KMS-11 (cell line): ENCODE results near the gene C1QL1.

Experiments used
- H2AFZ ChIP-seq: fragments of 200-600 bp; sonication (generic); 2 replicates; pipeline ENCODE4 v1.6.1; 2016; ENCODE audit warnings: antibody characterized with exemption, mixed run types, low read depth
- H3K27ac ChIP-seq: fragments of 200-600 bp; sonication (generic); 2 replicates; pipeline ENCODE4 v1.6.1; 2016; ENCODE audit warnings: mild to moderate bottlenecking, mixed run types
- H3K27me3 ChIP-seq: fragments of 200-600 bp; sonication (generic); 2 replicates; pipeline ENCODE4 v1.6.1; 2017; ENCODE audit warnings: mild to moderate bottlenecking, low read depth, mixed run types, moderate library complexity; ENCODE audit not compliant: insufficient read depth
- H3K36me3 ChIP-seq: fragments of 200-600 bp; sonication (generic); 2 replicates; pipeline ENCODE4 v1.6.1; 2017; ENCODE audit warnings: mild to moderate bottlenecking, mixed run types; ENCODE audit not compliant: insufficient read depth
- H3K4me1 ChIP-seq: fragments of 200-600 bp; sonication (generic); 2 replicates; pipeline ENCODE4 v1.6.1; 2016; ENCODE audit warnings: mild to moderate bottlenecking, low read depth, mixed run types; ENCODE audit not compliant: poor library complexity, severe bottlenecking
- H3K4me2 ChIP-seq: fragments of 200-600 bp; sonication (generic); 2 replicates; pipeline ENCODE4 v1.7.0; 2016; ENCODE audit warnings: mild to moderate bottlenecking, mixed run types
- H3K4me3 ChIP-seq: fragments of 200-600 bp; sonication (generic); IDR thresholded peaks from 2 replicates; pipeline ENCODE4 v1.6.1; 2017; ENCODE audit warnings: low read depth, low read length, mixed read lengths; ENCODE audit not compliant: insufficient read depth
- H3K79me2 ChIP-seq: fragments of 200-600 bp; sonication (generic); 2 replicates; pipeline ENCODE4 v1.6.1; 2016; ENCODE audit warnings: low read depth, mixed run types; ENCODE audit not compliant: insufficient read depth
- H3K9ac ChIP-seq: fragments of 200-600 bp; sonication (generic); 2 replicates; pipeline ENCODE4 v1.6.1; 2016; ENCODE audit warnings: mild to moderate bottlenecking, mixed run types
- H4K20me1 ChIP-seq: fragments of 200-600 bp; sonication (generic); 2 replicates; pipeline ENCODE4 v1.6.1; 2016; ENCODE audit warnings: mild to moderate bottlenecking, mixed run types; ENCODE audit not compliant: insufficient read depth
- CTCF ChIP-seq: fragments of 200-600 bp; sonication (generic); conservative IDR thresholded peaks from 2 replicates; pipeline ENCODE4 v1.6.1; 2017; ENCODE audit warnings: low read depth, mild to moderate bottlenecking, antibody characterized with exemption, low read length, moderate library complexity, mixed read lengths

The C1QL1 gene

DNA sequence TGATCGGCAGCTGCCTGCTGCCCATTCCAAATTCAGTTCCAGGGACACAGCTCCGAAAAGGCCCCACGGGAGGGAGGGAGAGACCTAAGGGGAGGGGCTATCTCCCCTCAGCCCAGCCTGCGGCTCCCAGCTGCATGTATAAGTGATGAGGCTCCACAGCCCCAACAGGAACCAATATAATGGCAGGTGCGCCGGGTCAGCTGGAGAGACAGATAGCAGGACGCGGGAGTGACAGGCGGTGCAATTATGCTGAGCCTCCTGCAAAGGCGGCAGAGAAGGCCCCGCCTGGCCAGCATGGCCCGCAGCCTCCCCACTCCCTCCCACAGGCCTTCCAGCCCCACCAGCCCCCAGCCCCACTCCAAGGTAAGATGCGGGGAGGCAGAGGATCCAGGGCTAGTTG, 8.1 kb upstream of the C1QL1 start:
- H3K27ac ChIP-seq = no peak overlapping the region
- H3K4me1 ChIP-seq = no peaks in the 10 kb centered on the region
- H3K79me2 ChIP-seq = no peaks in the 10 kb centered on the region
- H3K9ac ChIP-seq = no peak overlapping the region
- H4K20me1 ChIP-seq = no peaks in the 10 kb centered on the region
- peaks cover 92% of the 10 kb centered on the region for H3K27me3 ChIP-seq
- no peak overlapping the region for H3K4me2 ChIP-seq
- no peak overlapping the region for H3K4me3 ChIP-seq
- H2AFZ ChIP-seq = no peak overlapping the region
- H3K36me3 ChIP-seq = no peaks in the 10 kb centered on the region
- TF ChIP-seq CTCF = no peak

- no peak overlapping the region for H3K4me2 ChIP-seq
- H4K20me1 ChIP-seq = no peaks in the 10 kb centered on the region
- no peak overlapping the region for H2AFZ ChIP-seq
- no peaks in the 10 kb centered on the region for H3K79me2 ChIP-seq
- no peak for TF ChIP-seq CTCF
- no peaks in the 10 kb centered on the region for H3K36me3 ChIP-seq
- H3K4me1 ChIP-seq = peaks cover 8% of the 10 kb centered on the region
- H3K27ac ChIP-seq = no peak overlapping the region
- no peak overlapping the region for H3K4me3 ChIP-seq
- no peak overlapping the region for H3K9ac ChIP-seq
- H3K27me3 ChIP-seq = peaks cover 87% of the 10 kb centered on the region
Measured at GRCh38 chr17:44972953-44973352, 4.8 kb upstream of the C1QL1 start.

- no peak for TF ChIP-seq CTCF
- Histone ChIP-seq H3K4me1 (peaks cover 8% of the 10 kb centered on the region), H3K4me2 (no peak overlapping the region), H3K79me2 (no peaks in the 10 kb centered on the region), H3K36me3 (no peaks in the 10 kb centered on the region), H2AFZ (no peak overlapping the region), H3K27me3 (peaks cover 83% of the 10 kb centered on the region), H3K4me3 (no peak overlapping the region), H4K20me1 (no peaks in the 10 kb centered on the region), H3K27ac (no peak overlapping the region), H3K9ac (no peak overlapping the region)
Measured at GRCh38 chr17:44971776-44972483, 3.8 kb upstream of the C1QL1 start.

DNA sequence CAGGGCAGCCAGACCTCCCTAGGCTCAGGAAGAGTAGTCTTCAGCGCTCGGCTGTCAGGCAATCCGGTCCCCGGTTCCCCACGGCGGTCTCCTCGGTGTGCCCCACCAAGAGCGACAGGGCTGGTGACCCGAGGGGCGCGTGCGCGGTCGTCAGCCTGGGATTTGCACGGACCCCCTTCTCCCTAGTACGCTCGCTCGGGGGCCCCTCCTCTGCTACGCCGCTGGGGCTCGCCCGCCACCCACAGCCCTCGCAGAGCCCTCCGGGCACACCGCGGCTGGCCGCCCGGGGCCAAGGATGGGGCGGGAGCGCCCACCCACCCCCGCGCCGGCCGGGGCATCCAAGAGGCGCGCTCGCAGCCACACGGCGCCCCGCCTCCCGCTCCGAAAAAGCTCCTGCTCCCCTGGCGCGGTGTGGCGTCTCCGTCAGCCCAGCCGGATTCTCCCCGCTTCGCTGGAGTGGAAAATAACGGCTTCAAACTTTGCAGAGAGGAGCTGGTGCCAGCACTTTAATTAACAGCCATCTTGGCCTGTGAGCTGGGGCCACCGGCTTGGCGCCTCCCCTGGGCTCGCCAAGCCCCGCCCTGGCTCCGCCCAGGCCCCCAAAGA, 2.1 kb upstream of the C1QL1 start:
- Histone ChIP-seq H4K20me1 (no peaks in the 10 kb centered on the region), H3K36me3 (no peaks in the 10 kb centered on the region), H3K4me2 (no peak overlapping the region), H2AFZ (no peak overlapping the region), H3K4me1 (peaks cover 8% of the 10 kb centered on the region), H3K4me3 (no peak overlapping the region), H3K9ac (no peak overlapping the region), H3K27me3 (peaks cover 75% of the 10 kb centered on the region), H3K79me2 (no peaks in the 10 kb centered on the region), H3K27ac (no peak overlapping the region)
- no peak for TF ChIP-seq CTCF
